Breast epithelium (tissue), 3 donors: ENCODE data around the gene COL23A1.

ENCODE experiments used
- POLR2A ChIP-seq: fragments of 450-650 bp; IDR thresholded peaks from one replicate; pipeline ENCODE4 v1.6.1; 2016; ENCODE audit warnings: antibody characterized with exemption, mild to moderate bottlenecking, moderate library complexity
- POLR2AphosphoS5 ChIP-seq, 3 donors: sonication (generic); formaldehyde crosslinking; IDR thresholded peaks; one replicate each; pipeline ENCODE4 v1.6.1; 2017; ENCODE audit warnings: antibody characterized with exemption in 3 of 3
- TF ChIP-seq, protein P1 (sequence below), 3 donors: fragments of 450-650 bp; IDR thresholded peaks; one replicate each; pipeline ENCODE4 v1.5.1; 2016 to 2017; ENCODE audit warnings: antibody characterized with exemption in 3 of 3, mild to moderate bottlenecking in 3 of 3, moderate library complexity in 3 of 3

DNA sequence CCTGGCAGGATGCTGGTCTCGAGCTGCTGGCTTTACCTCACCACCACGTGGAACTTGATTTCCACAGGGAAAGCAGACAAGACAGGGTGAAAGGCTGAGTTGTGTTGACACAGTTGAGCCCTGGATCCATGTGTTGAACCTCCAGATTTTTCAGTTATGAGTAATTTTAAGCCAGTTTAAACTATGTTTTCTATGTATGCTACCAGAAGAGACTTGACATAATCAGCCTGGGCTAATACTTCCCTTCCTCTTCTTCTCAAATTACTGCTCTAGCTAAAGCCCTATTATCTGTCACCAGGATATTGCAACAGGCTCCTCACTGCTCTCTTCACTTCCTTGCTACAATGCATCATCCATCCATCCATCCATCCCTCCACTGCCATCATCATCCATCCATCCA is 345.6 kb downstream of the COL23A1 start:
- TF ChIP-seq, protein P1, sequence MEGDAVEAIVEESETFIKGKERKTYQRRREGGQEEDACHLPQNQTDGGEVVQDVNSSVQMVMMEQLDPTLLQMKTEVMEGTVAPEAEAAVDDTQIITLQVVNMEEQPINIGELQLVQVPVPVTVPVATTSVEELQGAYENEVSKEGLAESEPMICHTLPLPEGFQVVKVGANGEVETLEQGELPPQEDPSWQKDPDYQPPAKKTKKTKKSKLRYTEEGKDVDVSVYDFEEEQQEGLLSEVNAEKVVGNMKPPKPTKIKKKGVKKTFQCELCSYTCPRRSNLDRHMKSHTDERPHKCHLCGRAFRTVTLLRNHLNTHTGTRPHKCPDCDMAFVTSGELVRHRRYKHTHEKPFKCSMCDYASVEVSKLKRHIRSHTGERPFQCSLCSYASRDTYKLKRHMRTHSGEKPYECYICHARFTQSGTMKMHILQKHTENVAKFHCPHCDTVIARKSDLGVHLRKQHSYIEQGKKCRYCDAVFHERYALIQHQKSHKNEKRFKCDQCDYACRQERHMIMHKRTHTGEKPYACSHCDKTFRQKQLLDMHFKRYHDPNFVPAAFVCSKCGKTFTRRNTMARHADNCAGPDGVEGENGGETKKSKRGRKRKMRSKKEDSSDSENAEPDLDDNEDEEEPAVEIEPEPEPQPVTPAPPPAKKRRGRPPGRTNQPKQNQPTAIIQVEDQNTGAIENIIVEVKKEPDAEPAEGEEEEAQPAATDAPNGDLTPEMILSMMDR (IDR thresholded peaks at IDR 0.05): no peak
- TF ChIP-seq POLR2A: no peak
- TF ChIP-seq POLR2AphosphoS5 (IDR thresholded peaks at IDR 0.05): no peak
